ENCODE data around the gene NFX1. TPM values are rescaled to one million over a fixed set of nuclear protein-coding genes. Genes with fewer than 3 reads are reported as not detected.

Gene NFX1
- 13.6 and 15.2 TPM in 2 replicates for total RNA-seq

GRCh38 chr9:33290247-33291030 is at the start of gene NFX1:
Gene NFX1, plus strand, starts transcription at chr9:33290516. Its CDS starts 57 bp downstream, at chr9:33290573.

GRCh38 chr9:33264473-33265177 is 25.7 kb upstream of the NFX1 start, which contains the start of the genes BAG1 and CHMP5:
Gene BAG1, minus strand, starts transcription at chr9:33264708.
Gene CHMP5, plus strand, starts transcription at chr9:33265049. Its CDS starts 30 bp downstream, at chr9:33265079.

GRCh38 chr9:33402371-33402770 is 112.1 kb downstream of the NFX1 start, which contains the start of gene AQP7:
Gene AQP7, minus strand, starts transcription at chr9:33402568. Its CDS starts 1,306 bp downstream, at chr9:33401262.

Other genes with a start within 250 kb of the NFX1 start
- gene SMU1, start 213.8 kb upstream of the NFX1 start, total RNA-seq, result 32.9 and 36.7 TPM in 2 replicates
- gene B4GALT1, start 123.2 kb upstream of the NFX1 start, total RNA-seq, result 10.2 and 20.0 TPM in 2 replicates
- not detected in 2 replicates for gene SPINK4, start 50.3 kb upstream of the NFX1 start, total RNA-seq
- 24.1 and 24.7 TPM in 2 replicates for gene BAG1, start 25.8 kb upstream of the NFX1 start, total RNA-seq
- gene CHMP5, start 25.5 kb upstream of the NFX1 start, total RNA-seq, result 76.5 and 108 TPM in 2 replicates
- 0.09 TPM in 1 of 2 replicates, not detected in the other for gene AQP7, start 112.1 kb downstream of the NFX1 start, total RNA-seq
- 0.19 and 0.27 TPM in 2 replicates for gene AQP3, start 157.1 kb downstream of the NFX1 start, total RNA-seq
- 21.7 and 26.1 TPM in 2 replicates for gene NOL6, start 183.4 kb downstream of the NFX1 start, total RNA-seq
- gene ANKRD18B, start 233.7 kb downstream of the NFX1 start, total RNA-seq, result 0.94 and 2.7 TPM in 2 replicates

Measured in endothelial cell of coronary artery (primary cell).